ENCODE measurements around the gene SGCA.

DNA sequence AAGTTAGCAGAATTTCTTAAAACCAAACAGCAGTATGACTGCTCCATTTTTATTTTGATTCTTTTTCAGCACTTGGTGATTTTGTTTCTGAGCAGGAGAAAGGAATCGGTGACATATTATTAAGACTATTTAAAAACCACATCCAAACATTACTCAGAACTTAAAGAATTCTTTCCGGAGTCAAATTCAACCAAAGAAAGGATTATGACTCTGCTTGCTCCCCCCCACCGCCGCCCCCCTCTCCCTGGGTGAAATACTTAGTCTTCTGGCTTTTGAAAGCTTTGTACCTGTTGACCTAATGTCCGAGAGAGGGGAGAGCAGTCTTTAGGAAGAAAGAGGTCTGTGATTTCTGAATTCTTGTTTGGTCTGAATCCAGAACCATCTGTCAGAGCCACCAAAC, 53.5 kb downstream of the SGCA start:
- TF ChIP-seq POLR2A (IDR thresholded peaks at IDR 0.05; ENCODE audit: low read depth, low read length), result no peak
- no peak for TF ChIP-seq POLR2AphosphoS5 (IDR thresholded peaks at IDR 0.05; ENCODE audit: low read depth, low read length)
